Activated CD8-positive, alpha-beta memory T cell treated with anti-CD3 and anti-CD28 coated beads for 36 hours (primary cell): ENCODE measurements around the gene ANG. TPM values are rescaled to one million over a fixed set of nuclear protein-coding genes. Genes with fewer than 3 reads are reported as not detected.
"Not testable (repeated sequence)": the region's sequence is repeated elsewhere in the genome, so short reads cannot be mapped to it uniquely, and the experiment has no call there.

Source experiments
- CTCF ChIA-PET: fragments of 350-600 bp; sonication (Branson Sonifier 250); formaldehyde crosslinking; loops from one replicate; lab custom pipeline; 2021; ENCODE audit warnings: antibody characterized with exemption; lab: Charles Lee
- POLR2A ChIA-PET: fragments of 350-600 bp; sonication (Branson Sonifier 250); formaldehyde crosslinking; loops from one replicate; lab custom pipeline; 2021; ENCODE audit warnings: antibody characterized with exemption; lab: Charles Lee
- total RNA-seq, 2 experiments: library from RNA; stranded (reverse); gene quantifications; one replicate each; pipeline ENCODE4 v1.2.3, GENCODE V29; 2021

ANG gene
- total RNA-seq, 2 experiments from 2014 or later: 0.34 to 0.99 TPM

GRCh38 chr14:20720741-20721140 lies 32.2 kb downstream of the ANG start:
- ChIA-PET CTCF (no interaction called here), POLR2A (no interaction called here)

GRCh38 chr14:20722016-20722415 lies 33.5 kb downstream of the ANG start:
- CTCF ChIA-PET: no interaction called here
- POLR2A ChIA-PET: no interaction called here

DNA sequence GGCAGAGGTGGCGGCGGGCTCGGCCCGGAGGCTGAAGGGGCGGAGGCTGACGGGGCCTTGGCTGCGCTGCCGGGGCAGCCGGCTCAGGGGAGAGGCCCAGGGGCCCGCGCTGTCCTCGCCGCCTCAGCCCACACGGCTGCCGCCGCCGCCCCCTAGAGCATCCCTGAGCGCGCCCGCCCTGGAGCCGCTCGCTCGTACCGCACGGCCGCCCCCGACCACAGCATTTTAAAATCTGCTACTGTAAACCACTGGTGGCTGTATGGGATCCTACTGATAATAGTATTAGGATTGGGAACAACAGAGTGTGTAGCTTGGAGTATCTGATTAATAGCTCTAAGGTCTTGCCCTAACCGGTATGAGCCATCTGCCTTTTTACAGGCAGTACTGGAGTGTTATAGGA lies 34.9 kb downstream of the ANG start:
- ChIA-PET CTCF (no interaction called here), POLR2A (interaction anchor here (0.7 kb wide), 1 partner anchor 311 kb away, joined by 3 read pairs; no protein-coding TSS in a partner anchor)

DNA sequence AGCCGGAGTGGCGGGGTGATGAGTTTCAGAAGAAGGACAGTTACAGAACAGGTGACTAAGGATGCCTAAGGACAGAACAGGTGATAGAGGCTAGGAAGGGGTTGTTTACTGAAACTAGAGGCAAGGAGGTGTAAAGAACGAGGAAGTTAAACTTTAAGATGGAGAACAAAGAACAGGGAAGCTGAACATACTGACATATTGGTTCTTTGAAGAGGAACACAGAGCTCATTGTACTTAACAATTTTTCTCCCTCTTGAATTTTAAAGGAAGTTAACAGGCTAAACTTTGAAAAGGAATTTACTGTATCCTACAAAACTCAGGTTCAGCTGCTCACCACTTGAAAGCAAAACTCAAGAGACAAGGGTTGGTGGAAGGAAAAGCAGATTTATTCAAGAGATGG lies 37.6 kb downstream of the ANG start:
- POLR2A ChIA-PET, CTCF ChIA-PET: not testable (repeated sequence)

- POLR2A ChIA-PET: no interaction called here
- CTCF ChIA-PET: no interaction called here
These were observed 38.0 kb downstream of the ANG start for GRCh38 chr14:20726531-20726930.

DNA sequence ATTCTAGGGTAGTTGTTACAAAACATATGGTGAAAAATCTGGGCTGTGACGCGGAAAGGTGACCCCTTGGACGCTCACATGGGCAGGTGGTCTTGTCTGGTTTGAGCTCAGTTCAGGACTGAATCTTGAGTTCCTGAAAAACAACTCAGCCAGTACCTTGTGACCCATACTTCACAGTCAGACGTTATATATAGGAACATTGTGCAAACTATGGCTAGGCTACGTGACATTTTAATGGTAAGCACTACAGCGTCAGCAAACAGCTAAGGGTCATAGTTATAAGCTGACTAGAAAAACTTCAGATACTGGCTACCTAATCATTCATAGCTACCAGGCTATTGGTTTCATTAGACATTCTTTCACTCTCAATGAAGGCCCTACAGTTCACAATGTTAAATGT lies 42.3 kb downstream of the ANG start:
- POLR2A ChIA-PET: no interaction called here
- CTCF ChIA-PET: interaction anchor here (0.8 to 1.4 kb wide), 2 partner anchors 33 to 127 kb away, joined by 3 read pairs; no protein-coding TSS in a partner anchor

DNA sequence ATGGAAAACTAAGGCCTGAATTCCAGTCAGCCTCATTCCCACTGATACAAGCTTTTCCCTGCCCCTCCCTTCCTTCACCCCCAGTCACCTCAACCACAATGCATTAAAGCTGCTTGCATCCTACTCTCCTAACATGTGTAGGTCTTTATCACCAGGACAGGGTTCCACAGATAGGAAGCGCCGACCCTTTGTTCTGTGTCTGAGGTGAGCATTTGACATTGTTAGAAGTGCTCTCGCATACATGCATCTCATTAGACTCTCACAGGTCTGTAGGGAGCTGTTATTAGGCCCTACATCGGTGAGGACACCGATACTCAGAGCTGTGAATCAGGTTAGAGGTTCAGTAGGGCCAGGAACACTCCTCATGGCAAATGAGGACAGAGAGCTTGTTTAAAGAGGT lies 43.9 kb downstream of the ANG start:
- CTCF ChIA-PET: no interaction called here
- POLR2A ChIA-PET: no interaction called here

- POLR2A ChIA-PET: no interaction called here
- CTCF ChIA-PET: no interaction called here
These were observed 44.5 kb downstream of the ANG start for GRCh38 chr14:20732979-20733635.

- ChIA-PET CTCF (no interaction called here), POLR2A (no interaction called here)
These were observed 45.3 kb downstream of the ANG start for GRCh38 chr14:20733684-20734429.

- POLR2A ChIA-PET: no interaction called here
- CTCF ChIA-PET: no interaction called here
These were observed 45.9 kb downstream of the ANG start for GRCh38 chr14:20734430-20734806.

- POLR2A ChIA-PET, CTCF ChIA-PET: not testable (repeated sequence)
These were observed 49.7 kb downstream of the ANG start for GRCh38 chr14:20738292-20738691.

GRCh38 chr14:20742132-20742531 lies 53.6 kb downstream of the ANG start:
- ChIA-PET CTCF (no interaction called here), POLR2A (no interaction called here)

DNA sequence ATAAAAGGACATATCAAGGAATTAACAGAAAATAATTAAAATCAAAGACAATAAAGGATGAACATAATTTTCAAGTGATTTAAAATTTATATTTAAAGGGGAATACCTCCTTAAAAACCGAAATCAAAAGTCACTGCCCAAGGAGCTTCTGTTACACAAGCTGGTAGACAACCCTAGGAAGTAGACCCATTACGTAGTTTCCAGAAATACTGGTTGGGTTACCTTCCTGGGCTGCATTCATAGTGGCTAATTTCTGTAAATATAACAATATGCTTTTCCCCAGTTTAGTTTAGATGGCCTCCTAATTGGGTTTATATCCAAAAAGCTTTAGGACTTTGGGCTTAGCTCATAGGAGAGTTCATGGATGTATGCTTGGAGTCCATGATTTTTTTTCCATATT lies 55.0 kb downstream of the ANG start:
- POLR2A ChIA-PET: no interaction called here
- CTCF ChIA-PET: no interaction called here

Other genes starting within 250 kb of the ANG start
- gene OSGEP, start 234.0 kb upstream of the ANG start, total RNA-seq: 10 to 100 TPM; 54.0 to 55.4 TPM
- gene APEX1, start 233.5 kb upstream of the ANG start, total RNA-seq: 100 to 1,000 TPM; 243 to 246 TPM
- gene PIP4P1, start 227.3 kb upstream of the ANG start, total RNA-seq: 10 to 100 TPM; 27.1 to 28.0 TPM
- gene PNP, start 219.4 kb upstream of the ANG start, total RNA-seq: 100 to 1,000 TPM; 212 to 219 TPM
- gene RNASE10, start 183.2 kb upstream of the ANG start, total RNA-seq: under 1 TPM; 0.21 to 0.30 TPM
- gene RNASE9, start 127.7 kb upstream of the ANG start, total RNA-seq: not detected
- gene RNASE11, start 100.8 kb upstream of the ANG start, total RNA-seq: not detected
- not detected for gene RNASE12, start 97.4 kb upstream of the ANG start, total RNA-seq
- gene OR6S1, start 47.1 kb upstream of the ANG start, total RNA-seq: not detected
- gene RNASE4, start 4.2 kb upstream of the ANG start, total RNA-seq: under 1 TPM; 0.10 to 0.57 TPM
- not detected for gene EDDM3A, start 57.1 kb downstream of the ANG start, total RNA-seq
- gene EDDM3B, start 79.6 kb downstream of the ANG start, total RNA-seq: not detected
- gene RNASE6, start 92.5 kb downstream of the ANG start, total RNA-seq: under 1 TPM; 0.34 to 0.40 TPM
- not detected for gene RNASE1, start 114.1 kb downstream of the ANG start, total RNA-seq
- not detected for gene RNASE3, start 202.6 kb downstream of the ANG start, total RNA-seq